Inflammatory macrophage treated with lipopolysaccharide for 1 hour (primary cell): ENCODE measurements around the gene STEAP2.
"Not testable (repeated sequence)": the region's sequence is repeated elsewhere in the genome, so short reads cannot be mapped to it uniquely, and the experiment has no call there.

Experiments
- DNase-seq, 2 donors: peaks; one replicate each; pipeline ENCODE4 v3.0.0-alpha.2; 2020 to 2022

Gene STEAP2

GRCh38 chr7:90238583-90238982 lies 27.0 kb downstream of the STEAP2 start:
- DNase-seq: no peak

- no peak for DNase-seq
Observed at GRCh38 chr7:90239050-90239449, 27.5 kb downstream of the STEAP2 start.

GRCh38 chr7:90239625-90240228 lies 28.2 kb downstream of the STEAP2 start:
- no peak for DNase-seq

GRCh38 chr7:90242369-90243168 lies 31.0 kb downstream of the STEAP2 start:
- DNase-seq: no peak

GRCh38 chr7:90243556-90243955 lies 32.0 kb downstream of the STEAP2 start:
- DNase-seq: no peak

GRCh38 chr7:90244565-90244908 lies 33.0 kb downstream of the STEAP2 start:
- no peak for DNase-seq

- DNase-seq: peak; percentile 59 to 86
Observed at GRCh38 chr7:90244909-90245851, 33.6 kb downstream of the STEAP2 start, which contains the start of gene CFAP69. Gene CFAP69 (plus strand): TSS chr7:90245174. CDS start chr7:90245425, 251 bp downstream.

GRCh38 chr7:90246171-90246570 lies 34.6 kb downstream of the STEAP2 start:
- DNase-seq: no peak

GRCh38 chr7:90248706-90249105 lies 37.2 kb downstream of the STEAP2 start:
- DNase-seq: no peak

GRCh38 chr7:90250601-90251303 lies 39.2 kb downstream of the STEAP2 start:
- no peak for DNase-seq

- no peak for DNase-seq
Observed at GRCh38 chr7:90251304-90251635, 39.7 kb downstream of the STEAP2 start.

GRCh38 chr7:90256011-90256410 lies 44.5 kb downstream of the STEAP2 start:
- DNase-seq: not testable (repeated sequence)

- DNase-seq: no peak
Observed at GRCh38 chr7:90256778-90257177, 45.2 kb downstream of the STEAP2 start.

- DNase-seq: no peak
Observed at GRCh38 chr7:90261441-90261840, 49.9 kb downstream of the STEAP2 start.

GRCh38 chr7:90262438-90262837 lies 50.9 kb downstream of the STEAP2 start:
- DNase-seq: peak; percentile 18 to 44

GRCh38 chr7:90266808-90267207 lies 55.3 kb downstream of the STEAP2 start:
- DNase-seq: peak; percentile 7 to 11

- DNase-seq: no peak
Observed at GRCh38 chr7:90267263-90267858, 55.8 kb downstream of the STEAP2 start.

GRCh38 chr7:90269163-90269562 lies 57.6 kb downstream of the STEAP2 start:
- no peak for DNase-seq

- DNase-seq: no peak
Observed at GRCh38 chr7:90270431-90271178, 59.1 kb downstream of the STEAP2 start.

GRCh38 chr7:90271753-90272152 lies 60.2 kb downstream of the STEAP2 start:
- no peak for DNase-seq

GRCh38 chr7:90272242-90272641 lies 60.7 kb downstream of the STEAP2 start:
- no peak for DNase-seq

GRCh38 chr7:90274161-90274560 lies 62.6 kb downstream of the STEAP2 start:
- no peak for DNase-seq
